PC-3 (cell line): ENCODE data around the gene CA4. TPM values are rescaled to one million over a fixed set of nuclear protein-coding genes. Genes with fewer than 3 reads are reported as not detected.

Experiments used
- ATAC-seq: fragments of 200-7000 bp; cut with Tn5 transposase; 2 replicates; pipeline ENCODE4 v1.9.1; 2020; ENCODE audit warnings: mild to moderate bottlenecking, moderate library complexity
- BruUV-seq: library from RNA; stranded (reverse); fragments of 400-500 nt; replicated peaks from 2 replicates; lab custom pipeline; 2021; lab: Mats Ljungman, UMichigan
- CTCF ChIA-PET: fragments of 300-600 bp; sonication (Branson Sonifier 250); formaldehyde crosslinking; loops from one replicate; lab custom pipeline; 2022; ENCODE audit warnings: antibody characterized with exemption; lab: Charles Lee
- POLR2A ChIA-PET: fragments of 300-600 bp; sonication (Branson Sonifier 250); formaldehyde crosslinking; loops from one replicate; lab custom pipeline; 2022; ENCODE audit warnings: antibody characterized with exemption; ENCODE audit not compliant: unreplicated experiment; lab: Charles Lee
- DNase-seq: peaks from one replicate; pipeline ENCODE4 v3.0.0-alpha.2; 2015
- H2AFZ ChIP-seq: fragments of 300-600 bp; sonication (generic); 2 replicates; pipeline ENCODE4 v1.6.0; 2016; ENCODE audit warnings: antibody characterized with exemption, low read length
- H3F3A ChIP-seq: fragments of 300-600 bp; sonication (generic); one replicate; pipeline ENCODE4 v1.6.0; 2017; ENCODE audit warnings: antibody characterized with exemption, low read length, control low read depth, mild to moderate bottlenecking; ENCODE audit not compliant: unreplicated experiment
- H3K27ac ChIP-seq: fragments of 300-600 bp; sonication (generic); 2 replicates; pipeline ENCODE4 v1.5.1; 2016; ENCODE audit warnings: mild to moderate bottlenecking, low read length
- H3K27me3 ChIP-seq: fragments of 300-600 bp; sonication (generic); 2 replicates; pipeline ENCODE4 v1.6.1; 2016; ENCODE audit warnings: low read length, mixed read lengths
- H3K36me3 ChIP-seq: fragments of 300-600 bp; sonication (generic); 2 replicates; pipeline ENCODE4 v1.6.1; 2016; ENCODE audit warnings: low read depth, mixed run types, low read length, mixed read lengths
- H3K4me1 ChIP-seq: fragments of 300-600 bp; sonication (generic); 2 replicates; pipeline ENCODE4 v1.5.1; 2016; ENCODE audit warnings: low read length; ENCODE audit not compliant: insufficient read depth
- H3K4me2 ChIP-seq: fragments of 300-600 bp; sonication (generic); 2 replicates; pipeline ENCODE4 v1.6.0; 2016; ENCODE audit warnings: low read length
- H3K4me3 ChIP-seq: fragments of 300-600 bp; sonication (generic); 2 replicates; pipeline ENCODE4 v1.5.1; 2016; ENCODE audit warnings: mild to moderate bottlenecking, low read length, mixed read lengths
- H3K79me2 ChIP-seq: fragments of 300-600 bp; sonication (generic); 2 replicates; pipeline ENCODE4 v1.6.1; 2017; ENCODE audit warnings: low read length, mixed read lengths
- H3K9ac ChIP-seq: fragments of 300-600 bp; sonication (generic); 2 replicates; pipeline ENCODE4 v1.6.0; 2016; ENCODE audit warnings: mild to moderate bottlenecking, low read length
- H3K9me2 ChIP-seq: fragments of 300-600 bp; sonication (generic); replicated peaks from 2 replicates; pipeline ENCODE4 v1.6.1; 2016; ENCODE audit warnings: mixed run types, low read length, mixed read lengths
- H3K9me3 ChIP-seq: fragments of 300-600 bp; sonication (generic); 2 replicates; pipeline ENCODE4 v1.6.1; 2016; ENCODE audit warnings: low read length, mixed read lengths
- H4K20me1 ChIP-seq: fragments of 300-600 bp; sonication (generic); 2 replicates; pipeline ENCODE4 v1.6.1; 2016; ENCODE audit warnings: low read length, mixed read lengths
- EZH2 ChIP-seq: fragments of 300-600 bp; sonication (generic); IDR thresholded peaks from one replicate; pipeline ENCODE4 v1.6.1; 2017; ENCODE audit warnings: antibody characterized with exemption, mild to moderate bottlenecking, low read length; ENCODE audit not compliant: unreplicated experiment
- EZH2phosphoT487 ChIP-seq: fragments of 300-600 bp; sonication (generic); IDR thresholded peaks from 2 replicates; pipeline ENCODE4 v1.6.1; 2018; ENCODE audit warnings: mild to moderate bottlenecking, antibody characterized with exemption, low read length, borderline replicate concordance
- intact Hi-C: fragments of 100-400 bp; cut with micrococcal nuclease; formaldehyde crosslinking; loops from 2 replicates; pipeline ENCODE4 v1.9.0; 2023
- total RNA-seq: library from RNA; depleted of rRNA; stranded (reverse); fragments of >200 nt; gene quantifications from 2 replicates; pipeline ENCODE4 v1.2.3, GENCODE V29; 2014
- TF ChIP-seq, protein P1 (sequence below): fragments of 300-600 bp; sonication (generic); conservative IDR thresholded peaks from 2 replicates; pipeline ENCODE4 v1.5.1; 2017; ENCODE audit warnings: antibody characterized with exemption, low read depth, mild to moderate bottlenecking, low read length

Gene CA4
- total RNA-seq, 1 experiment from 2014 or later, result not detected

DNA sequence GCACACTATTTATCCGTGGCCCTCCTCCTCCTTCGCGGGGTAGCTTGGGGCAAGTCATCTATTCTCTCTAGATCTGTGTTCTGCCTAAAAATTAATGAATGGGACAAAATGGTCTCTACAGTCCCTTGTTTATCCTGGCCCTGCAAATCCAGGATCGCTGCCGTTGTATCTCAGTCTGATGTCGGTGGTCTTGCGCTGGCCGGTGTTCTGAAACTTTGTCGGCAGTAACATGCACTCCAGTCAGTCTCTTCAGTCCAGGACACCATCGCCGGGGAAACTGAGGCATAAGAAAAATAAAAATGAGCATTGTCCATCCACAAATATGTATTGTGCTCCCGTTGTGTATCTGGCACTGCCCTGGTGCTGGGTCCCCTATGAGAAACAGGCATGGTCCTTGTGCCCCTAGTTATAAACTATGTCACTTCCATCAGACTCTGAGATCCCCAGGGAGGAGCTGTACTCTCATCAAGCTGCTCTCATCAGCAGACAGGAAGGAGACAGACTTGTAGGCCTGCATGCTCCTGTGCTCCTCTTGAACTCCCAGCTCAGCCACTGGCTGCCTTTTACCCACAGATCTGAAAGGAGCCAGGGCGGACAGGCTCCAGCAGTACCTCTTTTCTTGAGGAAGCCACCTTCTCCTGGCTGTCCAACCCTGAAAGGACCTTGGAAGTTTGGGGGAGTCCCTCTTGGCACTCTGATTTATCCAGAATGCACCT is 13.7 kb upstream of the CA4 start:
- Histone ChIP-seq H3K4me2 (peak overlapping the region; percentile 83), H4K20me1 (no peaks in the 10 kb centered on the region), H3K4me3 (peak overlapping the region; percentile 77; the same call in 1 of the 2 replicates), H3F3A (no peaks in the 10 kb centered on the region), H3K27ac (no peak overlapping the region), H3K9me2 (no peaks in the 10 kb centered on the region), H3K4me1 (peaks cover 9% of the 10 kb centered on the region), H3K27me3 (peaks cover 4% of the 10 kb centered on the region; the same call in 1 of the 2 replicates), H3K79me2 (peaks cover 13% of the 10 kb centered on the region), H3K9ac (no peak overlapping the region), H3K9me3 (no peaks in the 10 kb centered on the region), H3K36me3 (no peaks in the 10 kb centered on the region), H2AFZ (peak overlapping the region; percentile 79)
- intact Hi-C loops, result loop anchor here (1.0 to 2.0 kb wide), 2 partner anchors 7 to 57 kb away; partner anchors contain the start of gene HEATR6
- ChIA-PET CTCF (no interaction called here), POLR2A (no interaction called here)
- DNase-seq (no peak), ATAC-seq (no peak)
- TF ChIP-seq EZH2, result no peak
- TF ChIP-seq, protein P1, sequence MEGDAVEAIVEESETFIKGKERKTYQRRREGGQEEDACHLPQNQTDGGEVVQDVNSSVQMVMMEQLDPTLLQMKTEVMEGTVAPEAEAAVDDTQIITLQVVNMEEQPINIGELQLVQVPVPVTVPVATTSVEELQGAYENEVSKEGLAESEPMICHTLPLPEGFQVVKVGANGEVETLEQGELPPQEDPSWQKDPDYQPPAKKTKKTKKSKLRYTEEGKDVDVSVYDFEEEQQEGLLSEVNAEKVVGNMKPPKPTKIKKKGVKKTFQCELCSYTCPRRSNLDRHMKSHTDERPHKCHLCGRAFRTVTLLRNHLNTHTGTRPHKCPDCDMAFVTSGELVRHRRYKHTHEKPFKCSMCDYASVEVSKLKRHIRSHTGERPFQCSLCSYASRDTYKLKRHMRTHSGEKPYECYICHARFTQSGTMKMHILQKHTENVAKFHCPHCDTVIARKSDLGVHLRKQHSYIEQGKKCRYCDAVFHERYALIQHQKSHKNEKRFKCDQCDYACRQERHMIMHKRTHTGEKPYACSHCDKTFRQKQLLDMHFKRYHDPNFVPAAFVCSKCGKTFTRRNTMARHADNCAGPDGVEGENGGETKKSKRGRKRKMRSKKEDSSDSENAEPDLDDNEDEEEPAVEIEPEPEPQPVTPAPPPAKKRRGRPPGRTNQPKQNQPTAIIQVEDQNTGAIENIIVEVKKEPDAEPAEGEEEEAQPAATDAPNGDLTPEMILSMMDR, result no peak
- no TSS peak for BruUV-seq

DNA sequence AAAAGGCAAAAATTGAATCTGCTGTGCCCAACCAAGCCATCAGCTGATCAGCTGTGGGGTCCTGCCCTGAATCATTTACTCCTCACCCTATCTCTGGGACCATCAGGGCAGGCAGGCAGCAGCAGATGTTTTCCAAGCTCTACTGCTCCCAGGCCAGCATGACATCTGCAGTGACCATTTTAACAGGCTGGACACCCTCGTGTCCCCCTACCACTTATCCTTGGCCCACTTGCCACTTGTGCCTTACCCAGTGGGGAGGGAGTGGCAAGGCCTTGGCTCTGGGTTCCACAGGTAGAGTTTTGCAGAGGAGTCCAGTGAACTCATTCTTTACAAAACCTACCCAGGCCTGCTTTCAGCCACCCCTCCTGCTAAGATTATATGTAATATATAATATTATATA is 12.0 kb upstream of the CA4 start:
- H3K4me1 ChIP-seq, result peaks cover 15% of the 10 kb centered on the region
- TF ChIP-seq EZH2, result no peak
- TF ChIP-seq EZH2phosphoT487, result no peak
- TF ChIP-seq, protein P1, result no peak
- H3K36me3 ChIP-seq, result no peaks in the 10 kb centered on the region
- POLR2A ChIA-PET, result no interaction called here
- H3K27me3 ChIP-seq, result peaks cover 4% of the 10 kb centered on the region; the same call in 1 of the 2 replicates
- intact Hi-C loops, result no loop called here
- H4K20me1 ChIP-seq, result no peaks in the 10 kb centered on the region
- H3K4me2 ChIP-seq, result no peak overlapping the region
- peaks cover 13% of the 10 kb centered on the region for H3K79me2 ChIP-seq
- no peak overlapping the region for H3K9ac ChIP-seq
- no TSS peak for BruUV-seq
- ATAC-seq, result no peak
- no peaks in the 10 kb centered on the region for H3K9me2 ChIP-seq
- no peak for DNase-seq
- no peak overlapping the region for H3K27ac ChIP-seq
- H2AFZ ChIP-seq, result no peak overlapping the region
- H3K9me3 ChIP-seq, result no peaks in the 10 kb centered on the region
- no peaks in the 10 kb centered on the region for H3F3A ChIP-seq
- no peak overlapping the region for H3K4me3 ChIP-seq
- CTCF ChIA-PET, result interaction anchor here (0.5 kb wide), 1 partner anchor 254 kb away, joined by 5 read pairs; no protein-coding TSS in a partner anchor
